H9 (cell line): ENCODE measurements around the gene YBEY. TPM values are rescaled to one million over a fixed set of nuclear protein-coding genes. Genes with fewer than 3 reads are reported as not detected.
A peak's percentile ranks its signal among the peaks of the same experiment; 100 is the strongest.

Experiments
- DNase-seq: peaks from one replicate; pipeline ENCODE4 v3.0.0-alpha.2; 2017
- H2AFZ ChIP-seq: one replicate; pipeline ENCODE4 v1.6.1; 2013; ENCODE audit warnings: mild to moderate bottlenecking, low read length, control low read depth, moderate library complexity
- H2AK5ac ChIP-seq: 2 replicates; pipeline ENCODE4 v1.6.1; 2013; ENCODE audit warnings: low read length, control low read depth, mixed read lengths; ENCODE audit not compliant: insufficient read length
- H2BK120ac ChIP-seq: one replicate; pipeline ENCODE4 v1.6.1; 2013; ENCODE audit warnings: low read depth, mild to moderate bottlenecking, low read length, control low read depth, inconsistent platforms; ENCODE audit not compliant: poor library complexity, severe bottlenecking
- H2BK12ac ChIP-seq: 2 replicates; pipeline ENCODE4 v1.6.1; 2013; ENCODE audit warnings: low read length, control low read depth, mixed read lengths, low read depth; ENCODE audit not compliant: insufficient read length
- H2BK15ac ChIP-seq: 2 replicates; pipeline ENCODE4 v1.6.1; 2013; ENCODE audit warnings: low read depth, low read length, control low read depth
- H2BK20ac ChIP-seq: one replicate; pipeline ENCODE4 v1.6.1; 2013; ENCODE audit warnings: low read depth, mild to moderate bottlenecking, low read length, control low read depth, inconsistent platforms; ENCODE audit not compliant: poor library complexity, severe bottlenecking
- H2BK5ac ChIP-seq: 2 replicates; pipeline ENCODE4 v1.6.1; 2013; ENCODE audit warnings: low read length, control low read depth, mixed read lengths; ENCODE audit not compliant: insufficient read length
- H3K14ac ChIP-seq: 2 replicates; pipeline ENCODE4 v1.6.1; 2013; ENCODE audit warnings: low read length, control low read depth; ENCODE audit not compliant: insufficient read depth
- H3K18ac ChIP-seq: 2 replicates; pipeline ENCODE4 v1.6.1; 2013; ENCODE audit warnings: low read depth, mild to moderate bottlenecking, mixed read lengths, low read length, control low read depth; ENCODE audit not compliant: insufficient read length
- H3K23ac ChIP-seq: 2 replicates; pipeline ENCODE4 v1.6.1; 2013; ENCODE audit warnings: low read length, control low read depth, mixed read lengths, low read depth; ENCODE audit not compliant: insufficient read length
- H3K23me2 ChIP-seq: 2 replicates; pipeline ENCODE4 v1.6.1; 2013; ENCODE audit warnings: low read depth, mild to moderate bottlenecking, mixed read lengths, low read length, control low read depth; ENCODE audit not compliant: insufficient read length, poor library complexity, severe bottlenecking
- H3K27ac ChIP-seq: 2 replicates; pipeline ENCODE4 v1.5.1; 2013; ENCODE audit warnings: low read length, control low read depth, mixed read lengths, low read depth; ENCODE audit not compliant: insufficient read length
- H3K27me3 ChIP-seq: 2 replicates; pipeline ENCODE4 v1.6.1; 2013; ENCODE audit warnings: low read length, control low read depth, inconsistent platforms; ENCODE audit not compliant: insufficient read depth
- H3K4ac ChIP-seq: 2 replicates; pipeline ENCODE4 v1.6.1; 2013; ENCODE audit warnings: low read depth, mild to moderate bottlenecking, control low read depth, inconsistent platforms, low read length, moderate library complexity
- H3K4me1 ChIP-seq: 2 replicates; pipeline ENCODE4 v1.6.1; 2013; ENCODE audit warnings: low read length, control low read depth, inconsistent platforms; ENCODE audit not compliant: insufficient read depth
- H3K4me2 ChIP-seq: 2 replicates; pipeline ENCODE4 v1.6.1; 2013; ENCODE audit warnings: low read length, control low read depth, mixed read lengths; ENCODE audit not compliant: insufficient read length, insufficient read depth
- H3K56ac ChIP-seq: 2 replicates; pipeline ENCODE4 v1.6.1; 2013; ENCODE audit warnings: low read depth, mild to moderate bottlenecking, mixed read lengths, low read length, control low read depth; ENCODE audit not compliant: insufficient read length
- H3K79me1 ChIP-seq: 2 replicates; pipeline ENCODE4 v1.6.1; 2013; ENCODE audit warnings: low read depth, mild to moderate bottlenecking, moderate library complexity, low read length, control low read depth, inconsistent platforms; ENCODE audit not compliant: insufficient read depth, poor library complexity, severe bottlenecking
- H3K79me2 ChIP-seq: 2 replicates; pipeline ENCODE4 v1.6.1; 2013; ENCODE audit warnings: low read length, control low read depth, inconsistent platforms; ENCODE audit not compliant: insufficient read depth
- H3K9ac ChIP-seq: 2 replicates; pipeline ENCODE4 v1.6.1; 2013; ENCODE audit warnings: low read length, control low read depth, mixed read lengths; ENCODE audit not compliant: insufficient read length; ENCODE audit errors: extremely low read depth
- H3K9me3 ChIP-seq: one replicate; pipeline ENCODE4 v1.6.1; 2013; ENCODE audit warnings: low read depth, low read length, inconsistent platforms; ENCODE audit not compliant: control insufficient read depth
- H3T11ph ChIP-seq: one replicate; pipeline ENCODE4 v1.6.1; 2013; ENCODE audit warnings: mild to moderate bottlenecking, low read length, control low read depth, inconsistent platforms
- H4K20me1 ChIP-seq: one replicate; pipeline ENCODE4 v1.6.1; 2013; ENCODE audit not compliant: control insufficient read depth, insufficient read length, insufficient read depth
- H4K5ac ChIP-seq: 2 replicates; pipeline ENCODE4 v1.6.1; 2013; ENCODE audit warnings: low read depth, mild to moderate bottlenecking, mixed read lengths, low read length, control low read depth; ENCODE audit not compliant: insufficient read length
- H4K8ac ChIP-seq: replicated peaks from 2 replicates; pipeline ENCODE4 v1.6.1; 2013; ENCODE audit warnings: low read length, control low read depth, mixed read lengths, low read depth; ENCODE audit not compliant: insufficient read length
- H4K91ac ChIP-seq: 2 replicates; pipeline ENCODE4 v1.6.1; 2013; ENCODE audit warnings: low read depth, mild to moderate bottlenecking, moderate library complexity, mixed read lengths, low read length, control low read depth; ENCODE audit not compliant: insufficient read length
- H3K27ac Mint-ChIP-seq, 3 experiments: 2 replicates in 2 of 3; 3 replicates in 1 of 3; pipeline ENCODE4 v1.8.0; 2020 to 2021; ENCODE audit warnings: mixed read lengths in 3 of 3, mild to moderate bottlenecking in 1 of 3, moderate library complexity in 1 of 3
- H3K27me3 Mint-ChIP-seq: 2 replicates; pipeline ENCODE4 v1.8.0; 2021; ENCODE audit warnings: low read depth, mild to moderate bottlenecking, moderate library complexity, mixed read lengths
- H3K36me3 Mint-ChIP-seq, 3 experiments: 2 replicates in 2 of 3; 3 replicates in 1 of 3; pipeline ENCODE4 v1.8.0; 2020 to 2021; ENCODE audit warnings: low read depth in 3 of 3, mixed read lengths in 3 of 3; ENCODE audit not compliant: insufficient read depth in 1 of 3
- H3K4me1 Mint-ChIP-seq, 2 experiments: 2 replicates each; pipeline ENCODE4 v1.8.0; 2020; ENCODE audit warnings: mixed read lengths in 2 of 2
- H3K4me3 Mint-ChIP-seq, 2 experiments: 2 replicates in 1 of 2; 3 replicates in 1 of 2; pipeline ENCODE4 v1.8.0; 2020 to 2021; ENCODE audit warnings: mild to moderate bottlenecking in 2 of 2, mixed read lengths in 2 of 2, moderate library complexity in 1 of 2
- H3K9me3 Mint-ChIP-seq, 2 experiments: 2 replicates in 1 of 2; 3 replicates in 1 of 2; pipeline ENCODE4 v1.8.0; 2020; ENCODE audit warnings: mild to moderate bottlenecking in 2 of 2, mixed read lengths in 2 of 2, moderate library complexity in 1 of 2
- WGBS: extraction: QIAGEN DNeasy Blood & Tissue Kit; methylation state at CpG from one replicate; pipeline ENCODE4 v1.1.7; 2013; ENCODE audit warnings: missing lambda C conversion rate, low lambda C conversion rate, mixed read lengths; ENCODE audit not compliant: insufficient read length; ENCODE audit errors: extremely low coverage; 5-methylcytosine and 5-hydroxymethylcytosine counted together
- total RNA-seq: library from RNA; stranded (reverse); gene quantifications from 2 replicates; pipeline ENCODE4 v1.2.1, GENCODE V29; 2021
- TF ChIP-seq, protein P1 (sequence below): fragments of 200-600 bp; sonication (generic); conservative IDR thresholded peaks from 3 replicates; pipeline ENCODE4 v1.8.0; 2021; ENCODE audit warnings: antibody characterized with exemption, mild to moderate bottlenecking

The YBEY gene
- total RNA-seq, 1 experiment from 2014 or later: 26.2 TPM

DNA sequence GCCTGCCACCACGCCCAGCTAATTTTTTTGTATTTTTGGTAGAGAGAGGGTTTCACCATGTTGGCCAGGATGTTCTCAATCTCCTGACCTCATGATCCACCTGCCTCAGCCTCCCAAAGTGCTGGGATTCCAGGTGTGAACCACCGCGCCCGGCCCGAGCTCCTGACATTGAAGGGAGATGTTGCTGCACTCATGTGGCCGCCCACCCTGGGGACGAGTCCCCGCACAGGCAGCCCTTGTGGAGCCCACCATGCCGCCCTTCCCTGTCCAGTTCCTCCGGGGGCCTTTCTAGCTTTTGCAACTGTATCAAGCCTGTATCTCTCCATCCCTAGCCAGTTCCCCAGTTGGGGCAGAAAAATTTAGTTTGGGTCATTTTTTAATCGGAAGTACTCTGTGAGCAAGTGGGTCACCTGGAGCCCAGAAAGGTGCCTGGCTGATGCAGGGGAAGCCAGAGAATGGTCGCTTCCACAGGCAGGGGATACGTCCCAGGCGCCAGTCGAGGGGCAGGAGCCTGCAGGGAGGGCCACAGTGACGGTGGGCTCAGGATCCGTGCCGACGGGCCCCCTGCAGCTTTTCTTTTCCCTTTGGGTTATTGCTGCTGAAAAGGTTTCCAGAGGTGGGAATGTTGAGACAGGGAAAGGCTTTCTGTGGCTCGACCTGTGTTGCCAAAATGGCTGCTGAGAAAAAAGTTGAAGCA lies 58.2 kb downstream of the YBEY start:
- Mint-ChIP-seq H3K4me1 (no peaks in the 10 kb centered on the region), H3K27ac (peak overlapping the region in 2 of 3 experiments; percentile 68 to 73; a peak in 2 of 7 replicates), H3K36me3 (peaks cover 24 to 67% (median 59%) of the 10 kb centered on the region in 3 experiments), H3K27me3 (no peaks in the 10 kb centered on the region), H3K9me3 (no peaks in the 10 kb centered on the region; a peak in 1 of 5 replicates), H3K4me3 (no peak overlapping the region)
- Histone ChIP-seq H3K4me2 (no peak overlapping the region), H4K91ac (no peak overlapping the region), H2BK12ac (no peak overlapping the region), H3T11ph (no peak overlapping the region), H4K20me1 (no peaks in the 10 kb centered on the region), H2BK15ac (no peak overlapping the region), H3K18ac (no peak overlapping the region), H2AK5ac (no peak overlapping the region), H3K9ac (no peak overlapping the region), H3K79me2 (no peaks in the 10 kb centered on the region), H3K27ac (no peak overlapping the region), H4K5ac (no peak overlapping the region), H3K4me1 (no peaks in the 10 kb centered on the region), H2BK120ac (no peak overlapping the region), H3K27me3 (no peaks in the 10 kb centered on the region), H3K4ac (no peak overlapping the region), H2BK5ac (no peak overlapping the region), H3K23me2 (no peaks in the 10 kb centered on the region), H3K23ac (no peak overlapping the region), H3K79me1 (peaks cover 7% of the 10 kb centered on the region), H4K8ac (no peak overlapping the region), H3K14ac (no peak overlapping the region), H3K9me3 (no peaks in the 10 kb centered on the region), H3K56ac (no peak overlapping the region), H2BK20ac (no peak overlapping the region), H2AFZ (no peak overlapping the region)
- TF ChIP-seq, protein P1, sequence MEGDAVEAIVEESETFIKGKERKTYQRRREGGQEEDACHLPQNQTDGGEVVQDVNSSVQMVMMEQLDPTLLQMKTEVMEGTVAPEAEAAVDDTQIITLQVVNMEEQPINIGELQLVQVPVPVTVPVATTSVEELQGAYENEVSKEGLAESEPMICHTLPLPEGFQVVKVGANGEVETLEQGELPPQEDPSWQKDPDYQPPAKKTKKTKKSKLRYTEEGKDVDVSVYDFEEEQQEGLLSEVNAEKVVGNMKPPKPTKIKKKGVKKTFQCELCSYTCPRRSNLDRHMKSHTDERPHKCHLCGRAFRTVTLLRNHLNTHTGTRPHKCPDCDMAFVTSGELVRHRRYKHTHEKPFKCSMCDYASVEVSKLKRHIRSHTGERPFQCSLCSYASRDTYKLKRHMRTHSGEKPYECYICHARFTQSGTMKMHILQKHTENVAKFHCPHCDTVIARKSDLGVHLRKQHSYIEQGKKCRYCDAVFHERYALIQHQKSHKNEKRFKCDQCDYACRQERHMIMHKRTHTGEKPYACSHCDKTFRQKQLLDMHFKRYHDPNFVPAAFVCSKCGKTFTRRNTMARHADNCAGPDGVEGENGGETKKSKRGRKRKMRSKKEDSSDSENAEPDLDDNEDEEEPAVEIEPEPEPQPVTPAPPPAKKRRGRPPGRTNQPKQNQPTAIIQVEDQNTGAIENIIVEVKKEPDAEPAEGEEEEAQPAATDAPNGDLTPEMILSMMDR: no peak
- no CpG with 5 or more reads among the region's 20 CpGs for WGBS
- no peak for DNase-seq
